ENCODE results near the gene LMX1B. TPM values are rescaled to one million over a fixed set of nuclear protein-coding genes. Genes with fewer than 3 reads are reported as not detected.

LMX1B gene
- total and polyA plus RNA-seq, 2 of the 4 experiments (the other 2 are of a cell fraction): not detected

DNA sequence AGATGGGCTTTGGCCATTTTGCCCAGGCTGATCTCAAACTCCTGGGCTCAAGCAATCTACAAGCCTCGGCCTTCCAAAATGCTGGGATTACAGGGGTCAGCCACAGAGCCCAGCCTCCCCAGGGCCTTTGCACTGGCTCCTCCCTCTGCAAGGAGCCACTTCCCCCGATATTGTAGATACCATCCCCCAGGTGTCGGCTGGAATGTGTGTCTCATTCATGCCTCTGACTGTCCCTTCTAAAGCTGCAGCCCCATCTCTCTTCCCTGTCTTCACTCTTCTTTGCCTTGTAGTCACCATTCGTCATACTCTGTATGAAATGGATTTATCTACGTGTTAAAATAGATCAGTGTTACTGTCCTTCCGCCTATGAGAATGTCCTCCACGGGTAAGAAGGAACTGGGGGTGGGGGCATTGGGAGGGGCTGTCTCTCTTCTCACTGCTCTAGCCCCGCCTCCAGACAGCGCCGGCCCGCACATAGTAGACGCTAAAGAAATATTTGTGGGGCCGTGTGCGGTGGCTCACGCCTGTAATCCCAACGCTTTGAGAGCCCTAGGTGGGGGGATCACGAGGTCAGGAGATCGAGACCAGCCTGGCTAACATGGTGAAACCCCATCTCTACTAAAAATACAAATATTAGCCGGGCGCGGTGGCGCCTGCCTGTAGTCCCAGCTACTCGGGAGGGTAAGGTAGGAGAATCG, 68.5 kb downstream of the LMX1B start:
- ATAC-seq (ENCODE audit: low read depth) (no peak), DNase-seq (no peak)
- Histone ChIP-seq H4K5ac (ENCODE audit: low read depth, low read length) (no peak overlapping the region), H2BK5ac (ENCODE audit: low read depth, low read length, poor library complexity, severe bottlenecking) (no peak overlapping the region), H3K4me3 (ENCODE audit: insufficient read depth, low read depth, low read length) (no peak overlapping the region), H3K4me1 (ENCODE audit: control insufficient read depth, insufficient read depth, low read length) (no peaks in the 10 kb centered on the region), H3K36me3 (ENCODE audit: control insufficient read depth, insufficient read depth, low read length) (no peaks in the 10 kb centered on the region), H3K4ac (ENCODE audit: low read depth, low read length) (no peak overlapping the region), H4K91ac (ENCODE audit: insufficient read depth, low read depth, low read length) (no peak overlapping the region), H3K14ac (replicated peaks; ENCODE audit: low read depth, low read length) (no peak overlapping the region), H2AK9ac (replicated peaks; ENCODE audit: low read depth, low read length, poor library complexity) (no peak overlapping the region), H2AK5ac (ENCODE audit: low read depth, low read length) (no peak overlapping the region), H3K9me1 (ENCODE audit: insufficient read depth, low read length) (no peaks in the 10 kb centered on the region), H3K23ac (ENCODE audit: low read depth, low read length) (no peak overlapping the region), H4K20me1 (ENCODE audit: insufficient read depth, low read length) (no peaks in the 10 kb centered on the region), H3K27ac (ENCODE audit: insufficient read depth, low read length) (no peak overlapping the region), H3K56ac (ENCODE audit: extremely low read depth, insufficient read depth, low read length) (no peak overlapping the region), H2BK20ac (ENCODE audit: low read depth, low read length) (no peak overlapping the region), H3K27me3 (ENCODE audit: control insufficient read depth, insufficient read depth, low read length) (peaks cover 71% of the 10 kb centered on the region), H2AFZ (replicated peaks; ENCODE audit: low read length, poor library complexity) (no peak overlapping the region), H3K9me3 (ENCODE audit: control insufficient read depth, insufficient read depth, low read length) (peaks cover 4% of the 10 kb centered on the region), H3K79me1 (ENCODE audit: low read depth in 1 of 2, low read length in 2 of 2) (no peaks in the 10 kb centered on the region), H2BK120ac (ENCODE audit: low read depth, low read length) (no peak overlapping the region), H4K8ac (ENCODE audit: low read depth in 2 of 2, low read length in 2 of 2) (no peak overlapping the region), H3K4me2 (ENCODE audit: low read depth, low read length) (no peak overlapping the region), H3K18ac (ENCODE audit: low read depth, low read length) (no peak overlapping the region), H3K9ac (ENCODE audit: low read depth, low read length) (no peak overlapping the region), H2BK15ac (ENCODE audit: low read depth, low read length) (no peak overlapping the region)
- no TSS peak for BruUV-seq (replicated peaks)
- intact Hi-C loops (cut with micrococcal nuclease): no loop called here
- WGBS, 2 experiments (ENCODE audit: extremely low coverage in 2 of 2, insufficient read length in 1 of 2): no CpG with 5 or more reads among the region's 24 CpGs
- dilution Hi-C loops (cut with HindIII; ENCODE audit: low sequenced_read_pairs, unreplicated experiment): no loop called here
- ChIA-PET POLR2A (ENCODE audit: unreplicated experiment) (no interaction called here), CTCF (no interaction called here)
- TF ChIP-seq, protein P1, sequence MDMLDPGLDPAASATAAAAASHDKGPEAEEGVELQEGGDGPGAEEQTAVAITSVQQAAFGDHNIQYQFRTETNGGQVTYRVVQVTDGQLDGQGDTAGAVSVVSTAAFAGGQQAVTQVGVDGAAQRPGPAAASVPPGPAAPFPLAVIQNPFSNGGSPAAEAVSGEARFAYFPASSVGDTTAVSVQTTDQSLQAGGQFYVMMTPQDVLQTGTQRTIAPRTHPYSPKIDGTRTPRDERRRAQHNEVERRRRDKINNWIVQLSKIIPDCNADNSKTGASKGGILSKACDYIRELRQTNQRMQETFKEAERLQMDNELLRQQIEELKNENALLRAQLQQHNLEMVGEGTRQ (IDR thresholded peaks at IDR 0.05; ENCODE audit: low read depth, low read length): no peak
- no peak for TF ChIP-seq MAZ (IDR thresholded peaks at IDR 0.05; ENCODE audit: borderline replicate concordance, low read depth, low read length)
- no peak for TF ChIP-seq CHD1 (IDR thresholded peaks at IDR 0.05; ENCODE audit: low read depth, low read length)
- no peak for TF ChIP-seq CEBPB (IDR thresholded peaks at IDR 0.05; ENCODE audit: low read depth, low read length)
- no peak for TF ChIP-seq FOS (IDR thresholded peaks at IDR 0.05; ENCODE audit: low read depth, low read length)
- no peak for TF ChIP-seq SMC3 (IDR thresholded peaks at IDR 0.05; ENCODE audit: low read depth, low read length)
- in situ Hi-C loops (cut with MboI; ENCODE audit: low sequenced_read_pairs): no loop called here

All from IMR-90 (cell line).